ENCODE measurements around the gene TBX19. TPM values are rescaled to one million over a fixed set of nuclear protein-coding genes. Genes with fewer than 3 reads are reported as not detected.

TBX19 gene
- total RNA-seq, 1 donor from 2014 or later: 2.9 TPM

- Histone ChIP-seq H3K4me3 (ENCODE audit: low read depth, low read length) (no peak overlapping the region), H3K27me3 (ENCODE audit: control insufficient read depth, insufficient read depth, low read length) (no peaks in the 10 kb centered on the region), H3K36me3 (ENCODE audit: control insufficient read depth, insufficient read depth, low read length) (no peaks in the 10 kb centered on the region)
- TF ChIP-seq, protein P1, sequence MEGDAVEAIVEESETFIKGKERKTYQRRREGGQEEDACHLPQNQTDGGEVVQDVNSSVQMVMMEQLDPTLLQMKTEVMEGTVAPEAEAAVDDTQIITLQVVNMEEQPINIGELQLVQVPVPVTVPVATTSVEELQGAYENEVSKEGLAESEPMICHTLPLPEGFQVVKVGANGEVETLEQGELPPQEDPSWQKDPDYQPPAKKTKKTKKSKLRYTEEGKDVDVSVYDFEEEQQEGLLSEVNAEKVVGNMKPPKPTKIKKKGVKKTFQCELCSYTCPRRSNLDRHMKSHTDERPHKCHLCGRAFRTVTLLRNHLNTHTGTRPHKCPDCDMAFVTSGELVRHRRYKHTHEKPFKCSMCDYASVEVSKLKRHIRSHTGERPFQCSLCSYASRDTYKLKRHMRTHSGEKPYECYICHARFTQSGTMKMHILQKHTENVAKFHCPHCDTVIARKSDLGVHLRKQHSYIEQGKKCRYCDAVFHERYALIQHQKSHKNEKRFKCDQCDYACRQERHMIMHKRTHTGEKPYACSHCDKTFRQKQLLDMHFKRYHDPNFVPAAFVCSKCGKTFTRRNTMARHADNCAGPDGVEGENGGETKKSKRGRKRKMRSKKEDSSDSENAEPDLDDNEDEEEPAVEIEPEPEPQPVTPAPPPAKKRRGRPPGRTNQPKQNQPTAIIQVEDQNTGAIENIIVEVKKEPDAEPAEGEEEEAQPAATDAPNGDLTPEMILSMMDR (IDR thresholded peaks at IDR 0.05; ENCODE audit: insufficient read depth, low read length, poor library complexity, severe bottlenecking): no peak
- DNase-seq (ENCODE audit: low read depth): no peak
Measured at GRCh38 chr1:168317309-168317708, 36.6 kb downstream of the TBX19 start.

DNA sequence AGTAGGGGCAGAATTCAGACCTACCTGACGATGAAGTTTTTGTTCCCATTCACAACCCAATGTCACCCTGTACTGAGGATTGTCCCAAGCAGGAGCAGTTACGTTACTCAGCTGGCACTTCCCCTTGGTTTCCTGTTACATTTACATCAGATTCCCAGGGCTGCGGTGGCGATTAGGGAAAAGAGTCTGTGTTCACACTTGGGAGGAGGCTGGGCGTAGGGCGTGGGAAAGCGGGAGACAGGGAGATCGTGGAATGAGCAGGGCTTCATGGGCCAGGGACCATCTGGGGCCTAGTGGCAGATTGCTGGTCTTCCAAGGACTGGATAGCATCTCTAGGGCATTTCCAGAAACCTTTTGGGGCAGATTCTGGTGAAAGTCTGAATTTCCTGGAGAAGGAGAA is 39.0 kb downstream of the TBX19 start:
- H3K4me3 ChIP-seq (ENCODE audit: low read depth, low read length): no peak overlapping the region
- no peaks in the 10 kb centered on the region for H3K36me3 ChIP-seq (ENCODE audit: control insufficient read depth, insufficient read depth, low read length)
- TF ChIP-seq, protein P1 (IDR thresholded peaks at IDR 0.05; ENCODE audit: insufficient read depth, low read length, poor library complexity, severe bottlenecking): no peak
- no peaks in the 10 kb centered on the region for H3K27me3 ChIP-seq (ENCODE audit: control insufficient read depth, insufficient read depth, low read length)
- DNase-seq (ENCODE audit: low read depth): no peak

DNA sequence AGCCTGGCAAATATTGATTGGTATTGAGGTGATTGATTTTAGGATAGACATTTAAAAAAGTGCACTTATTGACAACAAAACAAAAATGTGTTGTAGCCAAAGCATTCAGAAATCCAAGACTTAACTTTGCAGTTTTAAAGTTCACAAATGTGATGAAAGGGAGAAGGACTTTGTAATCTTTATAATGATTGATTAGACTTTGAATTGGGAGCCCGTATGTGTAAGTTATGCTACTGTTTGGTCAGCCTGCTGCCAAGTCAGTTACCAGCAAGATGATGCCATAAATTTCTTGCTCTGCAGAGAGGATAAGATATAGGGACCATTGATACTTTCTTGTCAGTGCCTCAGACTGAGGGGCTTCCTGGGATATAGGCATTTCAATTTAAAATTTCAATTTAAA is 39.5 kb downstream of the TBX19 start:
- H3K4me3 ChIP-seq (ENCODE audit: low read depth, low read length): no peak overlapping the region
- TF ChIP-seq, protein P1 (IDR thresholded peaks at IDR 0.05; ENCODE audit: insufficient read depth, low read length, poor library complexity, severe bottlenecking): no peak
- DNase-seq (ENCODE audit: low read depth): no peak
- no peaks in the 10 kb centered on the region for H3K27me3 ChIP-seq (ENCODE audit: control insufficient read depth, insufficient read depth, low read length)
- H3K36me3 ChIP-seq (ENCODE audit: control insufficient read depth, insufficient read depth, low read length): no peaks in the 10 kb centered on the region

DNA sequence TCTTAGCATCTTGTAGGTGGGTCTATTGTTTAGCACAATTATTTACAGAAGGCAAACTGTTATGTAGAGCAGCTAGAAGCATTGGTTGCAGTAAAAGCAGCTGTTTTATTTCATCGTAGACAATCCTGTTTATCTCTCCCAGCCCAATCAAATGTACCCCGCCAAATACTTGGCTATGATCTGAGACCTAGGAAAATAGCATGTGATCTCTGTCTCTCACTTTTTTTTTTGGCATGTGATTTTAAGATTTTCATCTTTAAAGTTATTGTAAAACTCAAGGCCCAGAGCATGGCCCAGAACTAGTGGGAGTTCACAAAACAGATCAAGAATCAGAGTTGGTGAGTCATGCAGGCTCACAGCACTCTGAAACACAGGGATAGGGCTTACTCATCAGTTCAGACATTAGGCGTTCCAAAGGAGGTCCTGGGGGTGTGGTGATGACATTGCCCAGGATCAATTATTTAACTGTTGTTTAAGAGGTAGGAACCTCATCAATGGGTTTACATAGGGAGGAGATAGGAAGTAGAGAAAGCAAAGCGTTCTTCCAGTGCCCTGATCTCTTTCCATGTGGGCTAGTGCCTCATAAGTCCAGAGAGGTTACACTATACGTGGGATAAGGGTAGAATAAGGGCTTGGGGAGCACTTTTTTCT is 40.2 kb downstream of the TBX19 start:
- H3K27me3 ChIP-seq (ENCODE audit: control insufficient read depth, insufficient read depth, low read length): no peaks in the 10 kb centered on the region
- DNase-seq (ENCODE audit: low read depth): peak; percentile 77
- TF ChIP-seq, protein P1 (IDR thresholded peaks at IDR 0.05; ENCODE audit: insufficient read depth, low read length, poor library complexity, severe bottlenecking): no peak
- no peak overlapping the region for H3K4me3 ChIP-seq (ENCODE audit: low read depth, low read length)
- H3K36me3 ChIP-seq (ENCODE audit: control insufficient read depth, insufficient read depth, low read length): no peaks in the 10 kb centered on the region

DNA sequence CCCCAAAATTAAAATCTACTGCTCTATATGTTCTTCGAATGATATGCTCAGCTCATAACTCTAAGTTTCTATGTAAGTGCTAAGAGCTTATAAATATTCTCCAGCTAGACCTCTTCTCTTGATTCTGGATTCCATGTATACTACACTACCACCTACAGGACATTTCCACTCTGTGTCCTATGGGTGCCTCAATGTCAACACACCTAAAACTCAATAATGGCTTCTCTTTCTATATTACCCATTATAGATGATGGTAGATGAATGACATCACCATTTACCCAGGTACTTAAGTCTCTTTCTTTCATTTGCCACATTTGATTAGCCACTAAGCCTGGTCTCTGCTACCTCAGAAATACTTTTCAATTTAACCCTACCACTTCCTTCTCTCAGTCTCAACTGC is 41.3 kb downstream of the TBX19 start:
- TF ChIP-seq, protein P1 (IDR thresholded peaks at IDR 0.05; ENCODE audit: insufficient read depth, low read length, poor library complexity, severe bottlenecking): peak; percentile 30
- Histone ChIP-seq H3K4me3 (ENCODE audit: low read depth, low read length) (no peak overlapping the region), H3K27me3 (ENCODE audit: control insufficient read depth, insufficient read depth, low read length) (no peaks in the 10 kb centered on the region), H3K36me3 (ENCODE audit: control insufficient read depth, insufficient read depth, low read length) (no peaks in the 10 kb centered on the region)
- DNase-seq (ENCODE audit: low read depth): no peak
